ENCODE data around the gene SORCS2.

SORCS2 gene

GRCh38 chr4:7686070-7686870 lies 493.9 kb downstream of the SORCS2 start:
- TF ChIP-seq CTCF (conservative IDR thresholded peaks at IDR 0.05; ENCODE audit: low read length) = no peak
- no peak for DNase-seq (ENCODE audit: low read depth)
- no peak overlapping the region for H3K4me3 ChIP-seq (ENCODE audit: low read length)

GRCh38 chr4:7687006-7687405 lies 494.7 kb downstream of the SORCS2 start:
- DNase-seq (ENCODE audit: low read depth) = no peak
- no peak for TF ChIP-seq CTCF (conservative IDR thresholded peaks at IDR 0.05; ENCODE audit: low read length)
- H3K4me3 ChIP-seq (ENCODE audit: low read length) = no peak overlapping the region

DNA sequence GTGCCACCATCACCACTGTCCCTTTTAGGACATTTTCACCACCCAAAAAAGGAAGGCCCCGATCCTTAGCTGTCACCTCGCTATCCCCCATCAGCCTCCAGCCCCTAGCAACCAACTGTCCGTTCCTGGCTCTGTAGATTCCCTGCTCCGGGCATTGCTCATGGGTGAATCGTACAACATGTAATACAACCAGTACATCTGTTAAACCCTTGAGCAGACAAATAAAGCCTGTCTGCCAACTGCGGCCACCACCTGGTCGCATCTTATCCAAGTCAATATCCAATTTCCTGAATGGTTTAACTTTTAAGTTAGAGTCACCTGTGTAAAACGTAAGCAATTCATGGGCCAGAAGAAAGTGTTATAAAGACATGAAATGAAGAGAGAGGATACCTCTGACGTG lies 495.5 kb downstream of the SORCS2 start:
- H3K4me3 ChIP-seq (ENCODE audit: low read length) = no peak overlapping the region
- TF ChIP-seq CTCF (conservative IDR thresholded peaks at IDR 0.05; ENCODE audit: low read length) = no peak
- no peak for DNase-seq (ENCODE audit: low read depth)

DNA sequence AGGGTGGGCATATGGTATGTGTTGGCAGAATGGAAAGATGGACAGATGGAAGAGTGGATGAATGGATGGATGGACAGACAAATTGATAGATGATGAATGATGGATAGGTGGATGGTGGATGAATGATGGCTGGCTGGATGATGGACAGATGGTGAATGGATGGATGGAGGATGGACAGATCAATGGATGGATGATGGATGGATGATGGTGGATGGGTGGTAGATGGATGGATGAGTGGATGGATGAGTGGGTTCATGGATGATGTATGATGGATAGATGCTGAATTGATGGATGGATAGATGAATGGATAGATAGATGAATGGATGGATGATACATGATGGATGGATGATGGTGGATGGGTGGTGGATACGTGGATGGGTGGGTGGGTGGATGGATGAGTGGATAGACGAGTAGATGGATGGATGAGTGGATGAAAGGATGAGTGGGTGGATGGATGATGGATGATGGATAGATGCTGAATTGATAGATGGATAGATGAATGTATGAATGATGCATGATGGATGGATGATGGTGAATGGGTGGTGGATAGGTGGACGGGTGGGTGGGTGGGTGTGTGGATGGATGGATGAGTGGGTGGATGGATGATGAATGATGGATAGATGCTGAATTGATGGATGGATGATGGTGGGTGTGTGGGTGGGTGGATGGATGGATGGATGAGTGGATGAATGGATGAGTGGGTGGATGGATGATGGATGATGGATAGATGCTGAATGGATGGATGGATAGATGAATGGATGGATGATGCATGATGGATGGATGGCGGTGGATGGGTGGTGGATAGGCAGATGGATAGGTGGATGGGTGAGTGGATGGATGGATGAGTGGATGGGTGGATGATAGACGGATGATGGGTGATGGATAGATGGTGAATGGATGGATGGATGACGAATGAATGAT lies 497.7 kb downstream of the SORCS2 start:
- no peak for DNase-seq (ENCODE audit: low read depth)
- no peak for TF ChIP-seq CTCF (conservative IDR thresholded peaks at IDR 0.05; ENCODE audit: low read length)
- no peak overlapping the region for H3K4me3 ChIP-seq (ENCODE audit: low read length)

GRCh38 chr4:7691061-7691460 lies 498.7 kb downstream of the SORCS2 start:
- no peak overlapping the region for H3K4me3 ChIP-seq (ENCODE audit: low read length)
- no peak for DNase-seq (ENCODE audit: low read depth)
- TF ChIP-seq CTCF (conservative IDR thresholded peaks at IDR 0.05; ENCODE audit: low read length) = no peak

DNA sequence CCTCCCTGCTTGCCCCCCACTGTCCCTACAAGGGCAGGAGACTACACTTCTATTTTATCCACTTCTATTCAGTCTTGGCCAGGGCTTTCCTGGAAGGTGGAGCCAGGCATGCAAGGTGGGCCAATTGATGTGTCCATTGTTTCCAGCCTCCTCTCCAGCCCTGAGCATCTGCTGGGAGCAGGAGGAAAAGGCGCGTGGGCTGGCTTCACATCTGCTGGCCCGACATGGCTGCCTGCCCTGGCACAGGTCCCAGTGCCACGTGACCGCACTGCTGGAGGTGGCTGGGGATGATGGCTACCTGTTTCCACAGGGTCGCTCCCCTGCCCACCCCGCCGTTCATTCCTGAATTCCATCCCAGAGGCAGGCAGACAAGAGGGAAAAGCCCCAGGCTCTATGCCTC lies 499.6 kb downstream of the SORCS2 start:
- no peak overlapping the region for H3K4me3 ChIP-seq (ENCODE audit: low read length)
- TF ChIP-seq CTCF (conservative IDR thresholded peaks at IDR 0.05; ENCODE audit: low read length) = no peak
- peak; percentile 12 for DNase-seq (ENCODE audit: low read depth)

All from AG10803 (cell line).